ENCODE measurements around the gene NUP205. TPM values are rescaled to one million over a fixed set of nuclear protein-coding genes. Genes with fewer than 3 reads are reported as not detected.

The NUP205 gene
- total RNA-seq, 1 donor from 2014 or later: 93.1 TPM

- no peaks in the 10 kb centered on the region for H3K27me3 Mint-ChIP-seq
- H3K9me3 Mint-ChIP-seq (ENCODE audit: low read depth): no peaks in the 10 kb centered on the region
Measured at GRCh38 chr7:135519233-135519688, 38.5 kb upstream of the NUP205 start.

GRCh38 chr7:135519871-135520270 is 37.8 kb upstream of the NUP205 start:
- DNase-seq (ENCODE audit: low spot score, unreplicated experiment): no peak
- TF ChIP-seq CTCF (IDR thresholded peaks at IDR 0.05; ENCODE audit: unreplicated experiment): no peak

More at GRCh38 chr7:135519233-135519688, 38.5 kb upstream of the NUP205 start:
- Mint-ChIP-seq H3K4me3 (ENCODE audit: low read depth) (no peak overlapping the region), H3K36me3 (ENCODE audit: insufficient read depth) (no peaks in the 10 kb centered on the region), H3K27ac (no peak overlapping the region), H3K4me1 (ENCODE audit: low read depth) (no peaks in the 10 kb centered on the region)
- TF ChIP-seq CTCF (IDR thresholded peaks at IDR 0.05; ENCODE audit: unreplicated experiment): no peak
- no peak for DNase-seq (ENCODE audit: low spot score, unreplicated experiment)

GRCh38 chr7:135522509-135522908 is 35.2 kb upstream of the NUP205 start:
- H3K4me3 Mint-ChIP-seq (ENCODE audit: low read depth): no peak overlapping the region
- TF ChIP-seq CTCF (IDR thresholded peaks at IDR 0.05; ENCODE audit: unreplicated experiment): no peak
- H3K36me3 Mint-ChIP-seq (ENCODE audit: insufficient read depth): no peaks in the 10 kb centered on the region
- no peak overlapping the region for H3K27ac Mint-ChIP-seq
- H3K9me3 Mint-ChIP-seq (ENCODE audit: low read depth): no peaks in the 10 kb centered on the region
- no peaks in the 10 kb centered on the region for H3K4me1 Mint-ChIP-seq (ENCODE audit: low read depth)
- no peak for DNase-seq (ENCODE audit: low spot score, unreplicated experiment)
- no peaks in the 10 kb centered on the region for H3K27me3 Mint-ChIP-seq

More at GRCh38 chr7:135519871-135520270, 37.8 kb upstream of the NUP205 start:
- H3K9me3 Mint-ChIP-seq (ENCODE audit: low read depth): no peaks in the 10 kb centered on the region
- H3K36me3 Mint-ChIP-seq (ENCODE audit: insufficient read depth): no peaks in the 10 kb centered on the region
- no peaks in the 10 kb centered on the region for H3K4me1 Mint-ChIP-seq (ENCODE audit: low read depth)
- H3K27ac Mint-ChIP-seq: no peak overlapping the region
- H3K4me3 Mint-ChIP-seq (ENCODE audit: low read depth): no peak overlapping the region
- H3K27me3 Mint-ChIP-seq: no peaks in the 10 kb centered on the region

- TF ChIP-seq CTCF (IDR thresholded peaks at IDR 0.05; ENCODE audit: unreplicated experiment): no peak
- H3K4me1 Mint-ChIP-seq (ENCODE audit: low read depth): no peaks in the 10 kb centered on the region
- no peak overlapping the region for H3K4me3 Mint-ChIP-seq (ENCODE audit: low read depth)
- DNase-seq (ENCODE audit: low spot score, unreplicated experiment): no peak
- H3K36me3 Mint-ChIP-seq (ENCODE audit: insufficient read depth): no peaks in the 10 kb centered on the region
- H3K27ac Mint-ChIP-seq: no peak overlapping the region
- H3K9me3 Mint-ChIP-seq (ENCODE audit: low read depth): no peaks in the 10 kb centered on the region
- H3K27me3 Mint-ChIP-seq: no peaks in the 10 kb centered on the region
Measured at GRCh38 chr7:135523146-135523545, 34.6 kb upstream of the NUP205 start.

- DNase-seq (ENCODE audit: low spot score, unreplicated experiment): no peak
- Mint-ChIP-seq H3K4me1 (ENCODE audit: low read depth) (no peaks in the 10 kb centered on the region), H3K9me3 (ENCODE audit: low read depth) (no peaks in the 10 kb centered on the region), H3K27ac (no peak overlapping the region), H3K4me3 (ENCODE audit: low read depth) (no peak overlapping the region), H3K36me3 (ENCODE audit: insufficient read depth) (no peaks in the 10 kb centered on the region), H3K27me3 (no peaks in the 10 kb centered on the region)
- TF ChIP-seq CTCF (IDR thresholded peaks at IDR 0.05; ENCODE audit: unreplicated experiment): no peak
Measured at GRCh38 chr7:135525426-135525825, 32.3 kb upstream of the NUP205 start.

Measured in progenitor cell of endocrine pancreas (in vitro differentiated cells).